ENCODE data around the gene CTDSPL. TPM values are rescaled to one million over a fixed set of nuclear protein-coding genes. Genes with fewer than 3 reads are reported as not detected.
"Not testable (repeated sequence)": the region's sequence is repeated elsewhere in the genome, so short reads cannot be mapped to it uniquely, and the experiment has no call there.

The CTDSPL gene
- total and polyA plus RNA-seq, 2 of the 13 experiments (the other 11 are each of a cell fraction or from before 2014, with no cell fraction given): 26.1 to 142 TPM

DNA sequence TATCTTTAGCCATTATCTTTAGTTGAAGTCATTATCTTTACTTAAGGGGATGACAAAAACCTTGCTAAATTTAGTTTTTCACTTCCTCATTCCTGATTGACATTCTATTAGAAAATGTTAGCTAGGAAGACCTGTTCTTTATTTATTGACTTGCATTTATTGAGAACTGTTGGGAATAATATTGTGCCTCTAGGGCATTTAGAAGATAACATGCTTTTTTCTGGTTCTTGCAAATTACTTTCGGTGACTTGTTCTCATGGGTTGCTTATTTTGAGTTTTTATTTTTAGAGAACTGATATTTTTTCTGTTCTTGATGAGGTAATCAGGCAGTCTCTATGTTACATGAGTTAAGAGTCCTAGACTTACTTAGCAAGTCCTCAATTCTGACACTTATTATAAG lies 48.3 kb upstream of the CTDSPL start:
- H3K9me3 ChIP-seq (ENCODE audit: low read length): no peaks in the 10 kb centered on the region
- H3K9ac ChIP-seq (ENCODE audit: insufficient read depth, low read depth, low read length): no peak overlapping the region
- no peak for TF ChIP-seq ZSCAN25 (CRISPR knock-in tag; IDR thresholded peaks at IDR 0.05)
- no peak overlapping the region for H3K27ac ChIP-seq (ENCODE audit: extremely low read length, insufficient read depth, low read length)
- no peak for FAIRE-seq
- no peak overlapping the region for H2AFZ ChIP-seq (ENCODE audit: low read length)
- peaks cover 2% of the 10 kb centered on the region; the same call in 1 of the 2 replicates for H3K4me1 ChIP-seq (ENCODE audit: insufficient read depth, low read length)
- DNase-seq (ENCODE audit: low spot score): no peak
- no peaks in the 10 kb centered on the region for H3K36me3 ChIP-seq (replicated peaks in 1 of 2; ENCODE audit: control insufficient read depth in 1 of 2, insufficient read depth in 2 of 2, low read length in 2 of 2)
- ChIA-PET CTCF (ENCODE audit: low intra/inter-chr PET ratio, low total read pairs) (no interaction called here), POLR2A (no interaction called here)
- H3K4me2 ChIP-seq (ENCODE audit: low read depth, low read length): no peak overlapping the region
- intact Hi-C loops (cut with micrococcal nuclease; ENCODE audit: unreplicated experiment) (no loop called here), in situ Hi-C loops (cut with HindIII; ENCODE audit: extremely low pct_ligation_motif_present, low pct_unique_long_range_greater_than_20kb) (no loop called here)
- H3K27me3 ChIP-seq (ENCODE audit: control insufficient read depth in 1 of 2, insufficient read depth in 2 of 2, low read length in 2 of 2): no peaks in the 10 kb centered on the region
- no peaks in the 10 kb centered on the region for H3K79me2 ChIP-seq (ENCODE audit: insufficient read depth, low read length)
- ATAC-seq: no peak
- no peaks in the 10 kb centered on the region for H4K20me1 ChIP-seq (ENCODE audit: insufficient read depth, low read length)
- 67% methylated on average over 1 of the region's 1 CpG for WGBS (ENCODE audit: low lambda C conversion rate)
- H3K4me3 ChIP-seq (replicated peaks in 1 of 3; ENCODE audit: insufficient read depth in 1 of 3, low read depth in 2 of 3, low read length in 3 of 3): no peak overlapping the region
- no TSS peak for BruUV-seq (replicated peaks)

DNA sequence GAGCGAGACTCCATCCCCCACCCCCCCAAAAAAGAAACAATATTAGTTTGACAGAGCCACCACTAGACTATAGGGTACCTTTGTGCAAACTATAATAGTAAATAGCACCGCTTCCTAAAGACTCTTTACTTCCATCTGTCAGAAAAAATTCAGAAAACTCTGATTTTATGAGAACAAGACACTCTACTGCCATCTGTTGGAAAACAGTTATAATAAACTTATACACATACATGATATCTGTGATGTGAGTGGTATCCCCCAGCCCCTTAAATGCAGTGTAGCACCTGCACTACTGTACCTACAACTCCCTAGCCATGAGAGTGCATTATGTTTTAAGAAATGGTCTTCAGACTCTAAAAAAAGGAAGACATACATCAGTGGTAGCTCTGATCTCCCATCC lies 47.1 kb upstream of the CTDSPL start:
- Histone ChIP-seq H3K36me3 (replicated peaks in 1 of 2; ENCODE audit: control insufficient read depth in 1 of 2, insufficient read depth in 2 of 2, low read length in 2 of 2) (0 out of 5 replicates have a peak, but pooled peaks cover 0 to under 1% of the 10 kb centered on the region in 2 experiments), H4K20me1 (ENCODE audit: insufficient read depth, low read length) (no peaks in the 10 kb centered on the region), H3K27me3 (ENCODE audit: control insufficient read depth in 1 of 2, insufficient read depth in 2 of 2, low read length in 2 of 2) (no peaks in the 10 kb centered on the region), H3K27ac (ENCODE audit: extremely low read length, insufficient read depth, low read length) (no peak overlapping the region), H3K4me2 (ENCODE audit: low read depth, low read length) (no peak overlapping the region), H2AFZ (ENCODE audit: low read length) (no peak overlapping the region), H3K9me3 (ENCODE audit: low read length) (no peaks in the 10 kb centered on the region), H3K79me2 (ENCODE audit: insufficient read depth, low read length) (no peaks in the 10 kb centered on the region), H3K9ac (ENCODE audit: insufficient read depth, low read depth, low read length) (no peak overlapping the region), H3K4me3 (replicated peaks in 1 of 3; ENCODE audit: insufficient read depth in 1 of 3, low read depth in 2 of 3, low read length in 3 of 3) (no peak overlapping the region), H3K4me1 (ENCODE audit: insufficient read depth, low read length) (peaks cover 9% of the 10 kb centered on the region)
- ChIA-PET CTCF (ENCODE audit: low intra/inter-chr PET ratio, low total read pairs) (no interaction called here), POLR2A (no interaction called here)
- 95% methylated on average over 2 of the region's 2 CpGs for WGBS (ENCODE audit: low lambda C conversion rate)
- ATAC-seq (peak; percentile 64), FAIRE-seq (peak; percentile 4), DNase-seq (ENCODE audit: low spot score) (no peak)
- in situ Hi-C loops (cut with HindIII; ENCODE audit: extremely low pct_ligation_motif_present, low pct_unique_long_range_greater_than_20kb) (no loop called here), intact Hi-C loops (cut with micrococcal nuclease; ENCODE audit: unreplicated experiment) (no loop called here)
- BruUV-seq (replicated peaks): no TSS peak
- TF ChIP-seq, protein P1, sequence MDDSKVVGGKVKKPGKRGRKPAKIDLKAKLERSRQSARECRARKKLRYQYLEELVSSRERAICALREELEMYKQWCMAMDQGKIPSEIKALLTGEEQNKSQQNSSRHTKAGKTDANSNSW (CRISPR knock-in tag; IDR thresholded peaks at IDR 0.05; ENCODE audit: borderline replicate concordance): no peak
- TF ChIP-seq STAG1 (CRISPR knock-in tag; IDR thresholded peaks at IDR 0.05): peak; percentile 10; the same call in 1 of the 2 replicates

DNA sequence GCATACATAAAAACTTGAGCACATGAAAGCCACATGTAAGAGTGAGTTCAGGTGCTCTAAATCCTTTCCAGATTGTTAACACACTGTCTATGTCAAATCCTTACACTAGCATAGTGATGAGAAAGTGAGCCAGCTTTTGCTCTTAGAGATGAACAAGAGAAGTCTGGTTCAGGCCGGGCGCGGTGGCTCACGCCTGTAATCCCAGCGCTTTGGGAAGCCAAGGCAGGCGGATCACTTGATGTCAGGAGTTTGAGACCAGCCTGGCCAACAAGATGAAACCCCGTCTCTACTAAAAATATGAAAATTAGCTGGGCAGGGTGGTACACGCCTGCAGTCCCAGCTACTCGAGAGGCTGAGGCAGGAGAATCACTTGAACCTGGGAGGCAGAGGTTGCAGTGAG lies 46.5 kb upstream of the CTDSPL start:
- H3K9me3 ChIP-seq (ENCODE audit: low read length); H3K4me2 ChIP-seq (ENCODE audit: low read depth, low read length); ATAC-seq; BruUV-seq (replicated peaks); H3K4me1 ChIP-seq (ENCODE audit: insufficient read depth, low read length); H3K79me2 ChIP-seq (ENCODE audit: insufficient read depth, low read length); intact Hi-C loops (cut with micrococcal nuclease; ENCODE audit: unreplicated experiment); H4K20me1 ChIP-seq (ENCODE audit: insufficient read depth, low read length); CTCF ChIA-PET (ENCODE audit: low intra/inter-chr PET ratio, low total read pairs); in situ Hi-C loops (cut with HindIII; ENCODE audit: extremely low pct_ligation_motif_present, low pct_unique_long_range_greater_than_20kb); DNase-seq (ENCODE audit: low spot score); H3K27me3 ChIP-seq (ENCODE audit: control insufficient read depth in 1 of 2, insufficient read depth in 2 of 2, low read length in 2 of 2); H3K27ac ChIP-seq (ENCODE audit: extremely low read length, insufficient read depth, low read length); FAIRE-seq; H3K9ac ChIP-seq (ENCODE audit: insufficient read depth, low read depth, low read length); H3K4me3 ChIP-seq (replicated peaks in 1 of 3; ENCODE audit: insufficient read depth in 1 of 3, low read depth in 2 of 3, low read length in 3 of 3); POLR2A ChIA-PET; H2AFZ ChIP-seq (ENCODE audit: low read length); H3K36me3 ChIP-seq (replicated peaks in 1 of 2; ENCODE audit: control insufficient read depth in 1 of 2, insufficient read depth in 2 of 2, low read length in 2 of 2): not testable (repeated sequence)
- WGBS (ENCODE audit: low lambda C conversion rate): 88% methylated on average over 7 of the region's 9 CpGs

Data from HepG2 (cell line).